Measurements from ENCODE around the gene ZIC4.

DNA sequence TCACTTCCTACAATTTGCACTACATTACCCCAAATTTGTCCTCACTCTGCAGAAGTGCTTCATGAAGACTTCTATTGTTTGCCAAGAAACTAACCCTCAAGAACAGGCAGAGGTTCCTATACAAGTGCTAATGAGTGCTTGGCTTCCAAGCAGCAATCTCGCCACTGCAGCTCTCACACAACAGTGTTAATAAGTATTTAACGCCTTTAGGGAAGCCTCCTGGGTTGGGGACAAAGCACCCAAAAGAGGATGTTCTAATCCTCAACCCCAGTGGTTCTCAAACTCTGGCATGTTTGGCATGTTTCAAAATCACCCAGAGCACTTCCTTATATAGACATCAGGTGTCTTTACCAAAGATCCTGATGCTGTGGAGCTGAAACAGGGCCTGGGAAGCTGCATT lies 64.6 kb downstream of the ZIC4 start:
- TF ChIP-seq CTCF (IDR thresholded peaks at IDR 0.05; ENCODE audit: low read depth, low read length) (no peak), EZH2phosphoT487 (IDR thresholded peaks at IDR 0.05; ENCODE audit: low read depth) (no peak)

Measured in OCI-LY3 (cell line).